HG03565 (cell line): ENCODE measurements around the gene RASAL1.
"Not testable (repeated sequence)": the region's sequence is repeated elsewhere in the genome, so short reads cannot be mapped to it uniquely, and the experiment has no call there.

Experiments used
- ATAC-seq: cut with Tn5 transposase; IDR thresholded peaks from one replicate; pipeline ENCODE4 v1.9.1; 2021; ENCODE audit warnings: mild to moderate bottlenecking, moderate library complexity; ENCODE audit not compliant: unreplicated experiment

The RASAL1 gene

DNA sequence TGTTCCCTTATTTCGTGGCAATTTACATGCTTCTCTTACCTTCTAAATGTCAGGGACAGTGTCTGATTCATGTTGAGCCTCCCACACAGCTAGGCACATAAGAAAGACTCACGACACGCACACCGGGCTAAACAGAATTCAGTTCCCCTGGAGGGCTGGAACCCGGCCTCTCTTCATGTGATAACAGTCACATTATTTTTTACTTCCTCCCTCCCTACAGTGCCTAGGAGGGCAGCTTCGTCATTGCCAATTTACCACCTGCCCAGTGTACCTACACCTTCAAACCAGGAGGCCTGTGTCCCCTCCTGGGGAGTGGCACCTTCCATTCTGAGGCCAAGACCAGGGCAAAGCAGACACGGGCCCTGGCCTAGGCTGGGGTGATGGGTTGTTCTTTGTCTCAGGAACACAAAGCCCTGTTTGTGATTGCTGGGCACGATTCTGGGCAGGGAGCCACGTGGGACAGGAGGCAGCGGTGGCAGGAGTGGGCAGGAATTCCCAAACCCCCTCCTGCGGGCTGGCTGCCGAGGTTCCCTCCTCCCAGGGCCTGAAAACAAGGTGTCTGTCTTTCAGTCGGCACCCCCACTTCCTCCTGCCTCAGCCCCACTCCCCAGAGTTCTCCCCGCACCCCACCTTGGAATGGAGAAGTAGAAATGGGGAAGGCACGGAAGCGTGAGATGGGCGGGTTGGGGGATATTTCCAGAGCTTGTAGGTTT, 6.8 kb upstream of the RASAL1 start:
- ATAC-seq: no peak

- not testable (repeated sequence) for ATAC-seq
Observed at GRCh38 chr12:113141716-113142115, 6.2 kb upstream of the RASAL1 start.

DNA sequence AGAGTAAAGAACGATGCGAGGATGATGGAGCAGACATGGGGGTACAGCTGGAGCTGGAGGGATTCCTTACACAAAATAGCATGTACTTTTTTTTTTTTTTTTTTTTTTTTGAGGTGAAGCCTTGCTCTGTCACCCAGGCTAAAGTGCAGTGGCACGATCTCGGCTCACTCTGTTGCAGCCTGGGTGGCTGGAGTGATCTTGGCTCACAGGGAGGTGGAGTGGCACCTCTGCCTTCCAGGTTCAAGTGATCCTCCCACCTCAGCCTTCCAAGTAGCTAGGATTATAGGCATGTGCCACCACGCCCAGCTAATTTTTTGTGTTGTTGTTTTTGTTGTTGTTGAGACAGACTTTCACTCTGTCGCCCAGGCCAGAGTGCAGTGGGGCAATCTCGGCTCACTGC, 5.1 kb upstream of the RASAL1 start:
- ATAC-seq: no peak

DNA sequence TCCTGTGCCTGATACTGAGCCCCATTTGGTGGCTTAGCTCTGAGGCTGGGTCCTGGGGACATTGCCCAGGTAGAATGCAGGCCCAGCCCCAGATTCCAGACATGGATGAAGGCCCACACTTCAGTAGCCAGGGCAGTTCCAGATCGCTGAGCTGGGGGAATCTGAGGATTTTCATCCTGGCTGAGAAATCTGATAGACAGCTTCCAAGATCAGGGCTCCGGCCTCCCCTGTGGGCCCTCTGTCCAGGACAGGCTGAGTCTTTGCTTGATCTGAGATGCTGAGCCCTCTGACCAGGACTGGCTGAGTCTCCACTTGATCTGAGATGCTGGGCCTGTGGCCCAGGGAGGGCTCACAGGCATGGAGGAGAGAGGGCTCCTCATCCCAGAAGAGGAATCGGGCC, 3.3 kb upstream of the RASAL1 start:
- ATAC-seq: no peak

- ATAC-seq: no peak
Observed at GRCh38 chr12:113137861-113138783, 2.6 kb upstream of the RASAL1 start.

GRCh38 chr12:113136990-113137511, 1.5 kb upstream of the RASAL1 start:
- no peak for ATAC-seq

GRCh38 chr12:113136128-113136989, 798 bp upstream of the RASAL1 start:
- no peak for ATAC-seq

DNA sequence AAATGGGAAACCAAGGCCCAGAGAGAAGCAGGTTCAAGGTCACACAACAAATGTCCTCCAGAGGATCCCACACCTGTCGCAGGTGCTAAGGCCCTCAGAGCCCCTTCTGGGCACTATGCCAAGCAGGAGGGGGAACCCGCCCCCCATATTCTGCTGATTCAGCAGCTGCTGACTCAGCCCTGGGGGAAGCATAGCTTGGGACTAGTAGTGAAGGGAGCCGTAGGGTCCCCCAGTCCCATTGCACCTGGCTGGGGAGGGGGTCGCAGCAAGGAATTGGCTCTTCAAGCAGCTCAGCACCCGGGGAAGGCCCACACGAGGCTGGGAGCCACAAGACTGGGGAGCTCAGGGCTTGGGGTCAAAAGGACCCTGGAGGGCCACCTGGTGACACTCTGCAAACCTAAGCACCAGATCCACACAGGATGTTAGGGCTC, 1.0 kb downstream of the RASAL1 start:
- no peak for ATAC-seq

- no peak for ATAC-seq
Observed at GRCh38 chr12:113134071-113134470, 1.5 kb downstream of the RASAL1 start.

DNA sequence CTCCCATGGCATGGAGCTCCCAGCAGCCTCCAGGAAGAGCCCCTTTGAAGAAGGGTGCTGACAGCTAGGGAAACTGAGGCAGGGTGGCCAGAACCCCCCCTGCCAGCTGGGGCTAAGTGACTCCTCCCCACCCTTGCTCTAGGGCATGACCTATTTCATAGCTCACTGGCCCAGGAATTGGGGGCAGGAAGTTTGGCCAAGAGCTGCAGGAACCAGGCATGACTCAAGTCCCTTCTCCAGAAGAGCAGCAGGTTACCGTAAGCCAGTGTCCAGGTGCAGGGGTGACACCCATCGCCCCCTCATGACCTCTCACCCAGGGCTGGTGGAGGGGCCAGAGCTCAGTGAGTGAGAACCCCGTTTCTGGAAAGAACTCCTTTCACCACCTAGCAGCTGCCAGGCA, 1.9 kb downstream of the RASAL1 start:
- ATAC-seq: no peak

GRCh38 chr12:113133036-113133435, 2.5 kb downstream of the RASAL1 start:
- no peak for ATAC-seq

DNA sequence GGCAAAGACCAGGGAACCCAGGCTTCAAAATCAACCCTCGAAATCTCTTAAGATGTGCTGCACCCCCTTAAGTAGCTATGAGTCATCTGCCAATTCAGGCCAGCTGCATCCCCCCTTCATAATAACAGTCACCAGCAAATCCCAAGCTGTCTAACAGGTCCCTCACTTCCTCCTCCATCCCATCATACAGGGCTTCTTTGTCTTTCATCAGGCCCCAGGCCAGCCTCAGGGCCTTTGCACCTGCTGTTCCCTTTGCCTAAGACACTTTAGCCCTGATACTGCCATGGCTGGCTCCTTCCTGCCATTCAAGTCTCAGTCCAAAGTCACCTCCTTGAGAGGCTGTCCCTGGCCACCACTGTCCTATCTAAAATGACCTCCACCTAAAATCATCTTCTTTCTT, 4.0 kb downstream of the RASAL1 start:
- ATAC-seq: no peak

DNA sequence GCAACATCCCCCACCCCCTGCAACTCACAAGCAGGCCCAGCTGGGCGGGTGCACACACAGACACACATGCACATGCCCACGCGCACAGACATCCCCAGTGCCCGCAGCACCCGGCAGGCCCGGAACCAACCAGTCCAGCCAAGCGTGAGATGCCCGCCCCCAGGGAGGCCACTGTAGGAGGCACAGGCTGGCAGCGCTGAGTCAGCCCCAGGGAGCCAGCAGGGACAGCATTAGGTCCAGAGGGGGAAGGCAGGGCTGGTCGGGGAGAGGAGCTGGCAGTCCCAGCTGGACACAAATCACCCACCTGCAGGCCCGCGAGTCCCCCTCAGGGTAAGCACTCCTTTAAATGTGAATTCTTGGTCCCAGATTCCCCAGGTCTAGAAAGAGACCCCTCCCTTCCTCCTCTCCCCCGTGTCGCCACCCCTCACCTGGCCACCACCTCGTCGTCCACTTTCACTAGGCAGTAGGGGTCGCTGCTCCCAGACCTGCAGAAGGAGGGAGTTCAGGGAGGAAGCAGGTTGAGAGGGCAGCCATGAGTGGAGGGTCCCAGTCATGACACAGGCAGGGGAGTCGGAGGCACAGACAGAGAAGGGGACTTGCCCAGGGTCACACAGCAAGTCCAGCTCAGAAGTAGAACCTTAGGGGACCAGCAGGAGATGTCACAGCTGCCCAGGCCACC, 5.0 kb downstream of the RASAL1 start:
- no peak for ATAC-seq

GRCh38 chr12:113129664-113130456, 5.7 kb downstream of the RASAL1 start:
- no peak for ATAC-seq

DNA sequence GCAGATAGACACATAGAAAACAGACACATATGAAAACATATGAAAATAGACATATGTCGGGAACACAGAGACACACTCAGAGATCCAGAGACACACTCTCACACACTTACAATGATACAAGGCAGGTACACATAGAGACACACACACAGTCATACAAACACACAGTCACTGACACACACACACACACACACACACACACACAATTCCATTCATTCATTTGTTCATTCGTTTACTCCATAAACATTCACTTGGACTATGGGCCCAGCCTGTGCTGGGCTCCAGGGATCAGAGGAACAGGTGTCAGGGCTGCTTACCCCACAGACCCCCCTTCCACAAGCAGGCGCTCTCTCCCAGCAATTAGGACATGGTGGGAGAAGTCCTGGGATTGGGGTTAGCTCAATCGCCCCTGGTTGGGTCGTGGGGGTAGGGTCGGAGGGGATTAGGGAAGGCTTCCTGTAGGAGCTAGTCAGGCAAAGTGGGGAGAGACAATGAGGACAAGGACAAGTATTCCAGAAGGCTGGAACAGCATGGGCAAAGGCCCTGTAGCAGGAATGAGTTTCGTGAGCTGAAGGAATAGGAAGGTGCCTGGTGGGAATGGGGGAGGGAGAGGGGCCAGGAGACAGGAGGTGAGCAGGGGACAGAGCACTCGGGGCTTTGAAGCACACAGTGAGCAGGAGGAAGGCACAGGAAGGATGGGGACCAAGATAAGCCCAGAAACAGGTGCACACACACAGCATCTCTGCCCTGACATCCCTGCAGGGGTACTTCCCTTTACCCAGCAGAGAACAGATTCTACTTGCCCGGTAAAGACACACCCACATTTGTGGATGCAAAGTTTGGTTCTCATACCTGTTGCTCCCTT, 6.5 kb downstream of the RASAL1 start:
- ATAC-seq: no peak

- ATAC-seq: no peak
Observed at GRCh38 chr12:113127791-113128199, 7.8 kb downstream of the RASAL1 start.

- no peak for ATAC-seq
Observed at GRCh38 chr12:113120670-113121370, 14.7 kb downstream of the RASAL1 start.
